ENCODE measurements around the gene HLA-DMA. TPM values are rescaled to one million over a fixed set of nuclear protein-coding genes. Genes with fewer than 3 reads are reported as not detected.

Gene HLA-DMA
- polyA plus RNA-seq, 1 experiment: 7.1 TPM

DNA sequence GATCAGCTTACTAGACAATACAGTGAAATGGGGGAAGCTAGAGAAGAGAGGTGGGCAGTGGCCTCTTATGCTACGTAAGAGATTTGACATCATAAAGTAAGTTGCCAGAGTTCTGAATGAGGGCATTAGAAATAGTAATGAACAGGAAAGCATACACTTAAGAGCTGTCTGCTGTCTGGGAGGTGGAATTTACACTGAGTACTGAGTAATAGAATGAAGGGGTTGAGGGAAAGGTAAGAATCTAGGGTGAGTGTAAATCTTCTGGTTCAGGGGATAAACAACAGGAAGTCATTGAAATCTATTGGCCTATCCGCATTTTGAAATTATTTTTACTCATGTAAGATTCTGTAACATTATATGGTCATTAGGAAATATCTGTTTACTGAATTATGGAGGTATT, 47.8 kb downstream of the HLA-DMA start:
- H3K27me3 ChIP-seq (ENCODE audit: control insufficient read depth, insufficient read depth, low read length): no peaks in the 10 kb centered on the region
- CTCF ChIA-PET: interaction anchor here (0.7 to 4.0 kb wide), 6 partner anchors 19 to 80 kb away, joined by 3 to 26 read pairs (median 5); partner anchors contain the start of gene TAP2
- TF ChIP-seq, protein P1, sequence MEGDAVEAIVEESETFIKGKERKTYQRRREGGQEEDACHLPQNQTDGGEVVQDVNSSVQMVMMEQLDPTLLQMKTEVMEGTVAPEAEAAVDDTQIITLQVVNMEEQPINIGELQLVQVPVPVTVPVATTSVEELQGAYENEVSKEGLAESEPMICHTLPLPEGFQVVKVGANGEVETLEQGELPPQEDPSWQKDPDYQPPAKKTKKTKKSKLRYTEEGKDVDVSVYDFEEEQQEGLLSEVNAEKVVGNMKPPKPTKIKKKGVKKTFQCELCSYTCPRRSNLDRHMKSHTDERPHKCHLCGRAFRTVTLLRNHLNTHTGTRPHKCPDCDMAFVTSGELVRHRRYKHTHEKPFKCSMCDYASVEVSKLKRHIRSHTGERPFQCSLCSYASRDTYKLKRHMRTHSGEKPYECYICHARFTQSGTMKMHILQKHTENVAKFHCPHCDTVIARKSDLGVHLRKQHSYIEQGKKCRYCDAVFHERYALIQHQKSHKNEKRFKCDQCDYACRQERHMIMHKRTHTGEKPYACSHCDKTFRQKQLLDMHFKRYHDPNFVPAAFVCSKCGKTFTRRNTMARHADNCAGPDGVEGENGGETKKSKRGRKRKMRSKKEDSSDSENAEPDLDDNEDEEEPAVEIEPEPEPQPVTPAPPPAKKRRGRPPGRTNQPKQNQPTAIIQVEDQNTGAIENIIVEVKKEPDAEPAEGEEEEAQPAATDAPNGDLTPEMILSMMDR (IDR thresholded peaks at IDR 0.05; ENCODE audit: low read depth, low read length): no peak
- POLR2A ChIA-PET: interaction anchor here (1.6 kb wide), 1 partner anchor 67 kb away, joined by 8 read pairs; no protein-coding TSS in a partner anchor
- H3K27ac ChIP-seq (ENCODE audit: low read depth, low read length): no peak overlapping the region
- no peaks in the 10 kb centered on the region for H3K9me3 ChIP-seq (ENCODE audit: control insufficient read depth, insufficient read depth, low read length)
- DNase-seq (ENCODE audit: low read depth, low spot score): no peak
- H3K4me3 ChIP-seq (ENCODE audit: low read depth, low read length): no peak overlapping the region

DNA sequence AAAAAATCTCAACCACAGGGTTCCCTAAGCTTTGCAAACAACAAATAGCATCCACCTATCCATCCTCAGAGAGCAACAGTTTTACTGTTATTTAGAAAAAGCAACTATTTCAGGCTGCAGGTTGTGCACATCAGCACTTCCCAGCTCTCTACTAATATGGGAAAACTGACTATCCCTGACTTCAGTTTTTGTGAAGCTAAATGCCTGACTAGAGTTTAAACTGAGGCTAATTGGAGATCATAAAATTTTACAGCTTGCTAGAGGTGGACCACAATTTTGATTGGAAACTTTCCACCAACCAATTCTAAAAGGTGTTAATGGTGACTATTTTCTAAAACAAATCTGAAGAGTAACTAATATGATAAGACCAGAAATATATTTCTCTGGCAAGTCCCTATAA, 48.9 kb downstream of the HLA-DMA start:
- POLR2A ChIA-PET: interaction anchor here (1.6 kb wide), 1 partner anchor 68 kb away, joined by 8 read pairs; no protein-coding TSS in a partner anchor
- CTCF ChIA-PET: interaction anchor here (1.2 to 4.0 kb wide), 4 partner anchors 18 to 50 kb away, joined by 5 to 26 read pairs (median 6); no protein-coding TSS in a partner anchor
- no peak for DNase-seq (ENCODE audit: low read depth, low spot score)

More for the DNA sequence above, 48.9 kb downstream of the HLA-DMA start:
- TF ChIP-seq, protein P1 (IDR thresholded peaks at IDR 0.05; ENCODE audit: low read depth, low read length): no peak
- Histone ChIP-seq H3K4me3 (ENCODE audit: low read depth, low read length) (no peak overlapping the region), H3K27me3 (ENCODE audit: control insufficient read depth, insufficient read depth, low read length) (no peaks in the 10 kb centered on the region), H3K27ac (ENCODE audit: low read depth, low read length) (no peak overlapping the region), H3K9me3 (ENCODE audit: control insufficient read depth, insufficient read depth, low read length) (no peaks in the 10 kb centered on the region)

Other genes starting within 250 kb of the HLA-DMA start
- gene HLA-DQA2, start 211.7 kb downstream of the HLA-DMA start, polyA plus RNA-seq (2011; rRNA removed): not detected in 2 replicates
- not detected in 2 replicates for gene HLA-DQB2, start 189.6 kb downstream of the HLA-DMA start, polyA plus RNA-seq (2011; rRNA removed)
- not detected in 2 replicates for gene HLA-DOB, start 136.1 kb downstream of the HLA-DMA start, polyA plus RNA-seq (2011; rRNA removed)
- 15.3 and 15.4 TPM in 2 replicates for gene TAP2, start 114.4 kb downstream of the HLA-DMA start, polyA plus RNA-seq (2011; rRNA removed)
- gene PSMB8, start 109.0 kb downstream of the HLA-DMA start, polyA plus RNA-seq (2011; rRNA removed): 62.0 and 70.0 TPM in 2 replicates
- 38.6 and 43.6 TPM in 2 replicates for gene TAP1, start 99.4 kb downstream of the HLA-DMA start, polyA plus RNA-seq (2011; rRNA removed)
- gene PSMB9, start 98.9 kb downstream of the HLA-DMA start, polyA plus RNA-seq (2011; rRNA removed): 34.8 and 38.4 TPM in 2 replicates
- gene HLA-DMB, start 12.1 kb downstream of the HLA-DMA start, polyA plus RNA-seq (2011; rRNA removed): 0.07 and 0.12 TPM in 2 replicates
- gene BRD2, start 15.5 kb upstream of the HLA-DMA start, polyA plus RNA-seq (2011; rRNA removed): 110 and 138 TPM in 2 replicates
- 0.02 TPM in 1 of 2 replicates, not detected in the other for gene HLA-DOA, start 56.5 kb upstream of the HLA-DMA start, polyA plus RNA-seq (2011; rRNA removed)
- gene HLA-DPA1, start 120.6 kb upstream of the HLA-DMA start, polyA plus RNA-seq (2011; rRNA removed): 0.10 and 0.15 TPM in 2 replicates
- 0.94 and 1.6 TPM in 2 replicates for gene HLA-DPB1, start 122.9 kb upstream of the HLA-DMA start, polyA plus RNA-seq (2011; rRNA removed)
- 0.26 and 0.37 TPM in 2 replicates for gene COL11A2, start 239.4 kb upstream of the HLA-DMA start, polyA plus RNA-seq (2011; rRNA removed)
- gene RXRB, start 247.6 kb upstream of the HLA-DMA start, polyA plus RNA-seq (2011; rRNA removed): 38.5 and 44.1 TPM in 2 replicates
- gene SLC39A7, start 247.8 kb upstream of the HLA-DMA start, polyA plus RNA-seq (2011; rRNA removed): 129 and 150 TPM in 2 replicates

All from AG04450 (cell line).